Measurements from ENCODE around the gene MSL1. TPM values are rescaled to one million over a fixed set of nuclear protein-coding genes. Genes with fewer than 3 reads are reported as not detected.

The MSL1 gene
- total and polyA plus RNA-seq, 2 of the 13 experiments (the other 11 are each of a cell fraction or from before 2014, with no cell fraction given) = 63.8 to 88.5 TPM

- TF ChIP-seq ZNF260 (CRISPR knock-in tag; IDR thresholded peaks at IDR 0.05; ENCODE audit: borderline replicate concordance, low read depth) (no peak), NCOA1 (CRISPR knock-in tag; IDR thresholded peaks at IDR 0.05) (peak; percentile 93), RAD51 (IDR thresholded peaks at IDR 0.05; ENCODE audit: borderline replicate concordance) (peak; percentile 29; the same call in 1 of the 2 replicates), POLR2AphosphoS5 (IDR thresholded peaks at IDR 0.05; ENCODE audit: low read depth, low read length) (peak; percentile 36; the same call in 1 of the 2 replicates), USF2 (IDR thresholded peaks at IDR 0.05; ENCODE audit: low read depth, low read length) (peak; percentile 68), USF2 (CRISPR knock-in tag; IDR thresholded peaks at IDR 0.05; ENCODE audit: borderline replicate concordance) (peak; percentile 80), HMGXB3 (CRISPR knock-in tag; IDR thresholded peaks at IDR 0.05; ENCODE audit: borderline replicate concordance) (peak; percentile 94), LBX2 (CRISPR knock-in tag; IDR thresholded peaks at IDR 0.05; ENCODE audit: borderline replicate concordance) (peak; percentile 9), ZNF343 (CRISPR knock-in tag; IDR thresholded peaks at IDR 0.05) (peak; percentile 97), ADNP (CRISPR knock-in tag; IDR thresholded peaks at IDR 0.05) (no peak), PHB2 (IDR thresholded peaks at IDR 0.05; ENCODE audit: partially characterized antibody) (no peak), ZBTB40 (IDR thresholded peaks at IDR 0.05) (no peak), ZBTB40 (CRISPR knock-in tag; IDR thresholded peaks at IDR 0.05) (peak; percentile 93)
Observed at GRCh38 chr17:40098846-40099618, 22.7 kb upstream of the MSL1 start (continued).
